Lung (tissue), 12 donors: ENCODE data around the gene CLN6. TPM values are rescaled to one million over a fixed set of nuclear protein-coding genes. Genes with fewer than 3 reads are reported as not detected.

Experiments
- ATAC-seq: fragments of 200-7000 bp; cut with Tn5 transposase; one replicate; pipeline ENCODE4 v1.9.1; 2020; ENCODE audit warnings: moderate number of reproducible peaks; ENCODE audit not compliant: insufficient read depth, low FRiP score
- DNase-seq, 3 donors: peaks; one replicate each; pipeline ENCODE4 v3.0.0-alpha.2; 2013 to 2017
- H3K27ac ChIP-seq, 2 donors: one replicate each; pipeline ENCODE4 v1.5.1; 2013; ENCODE audit warnings: mild to moderate bottlenecking in 2 of 2, moderate library complexity in 2 of 2, control low read depth in 1 of 2, inconsistent platforms in 1 of 2, low read depth in 1 of 2, low read length in 1 of 2
- H3K27me3 ChIP-seq, 3 donors: one replicate each; pipeline ENCODE4 v1.5.1; 2013; ENCODE audit warnings: low read length in 2 of 3; ENCODE audit not compliant: control insufficient read depth in 3 of 3, insufficient read depth in 3 of 3
- H3K36me3 ChIP-seq, 4 donors: one replicate each; pipeline ENCODE4 v1.5.1; 2013; ENCODE audit warnings: low read length in 4 of 4, mild to moderate bottlenecking in 1 of 4, moderate library complexity in 1 of 4; ENCODE audit not compliant: control insufficient read depth in 4 of 4, insufficient read depth in 4 of 4
- H3K4me1 ChIP-seq, 5 donors: one replicate each; pipeline ENCODE4 v1.5.1; 2013; ENCODE audit warnings: low read length in 5 of 5, mild to moderate bottlenecking in 2 of 5, moderate library complexity in 1 of 5; ENCODE audit not compliant: control insufficient read depth in 5 of 5, insufficient read depth in 5 of 5
- H3K4me3 ChIP-seq: one replicate; pipeline ENCODE4 v1.5.1; 2013; ENCODE audit warnings: mild to moderate bottlenecking, control low read depth, moderate library complexity
- H3K9ac ChIP-seq, 2 donors: one replicate each; pipeline ENCODE4 v1.5.1; 2013; ENCODE audit warnings: low read length in 2 of 2, control low read depth in 1 of 2; ENCODE audit not compliant: insufficient read depth in 1 of 2
- H3K9me3 ChIP-seq, 4 donors: one replicate each; pipeline ENCODE4 v1.5.1; 2013; ENCODE audit warnings: low read length in 3 of 4, mild to moderate bottlenecking in 1 of 4, moderate library complexity in 1 of 4; ENCODE audit not compliant: control insufficient read depth in 4 of 4, insufficient read depth in 3 of 4
- CTCF ChIP-seq: IDR thresholded peaks from 2 replicates; pipeline ENCODE4 v1.5.1; 2012; ENCODE audit warnings: mild to moderate bottlenecking; ENCODE audit errors: control extremely low read depth, extremely low read depth
- WGBS, 2 donors: extraction: QIAGEN DNeasy Blood & Tissue Kit; methylation state at CpG; one replicate each; pipeline ENCODE4 v1.1.7; 2013; 5-methylcytosine and 5-hydroxymethylcytosine counted together
- polyA plus RNA-seq, 2 donors: library from polyadenylated mRNA; stranded (reverse); fragments of 200-250 nt; gene quantifications; one replicate each; pipeline ENCODE4 v1.2.1, GENCODE V29; 2013
- total RNA-seq, 2 donors: library from RNA; depleted of rRNA in 1 of 2; stranded (reverse); fragments of >200 nt in 1 of 2; gene quantifications; one replicate each; pipeline ENCODE4 v1.2.1, GENCODE V29; 2014 to 2021
- donor health status: control.
- donor health status: control.
- donor health status: Bipolar disorder and iron deficiency.
- donor health status: healthy.
- donor health status: DM: yes; HTN: yes; CAD: no.

CLN6 gene
- total and polyA plus RNA-seq, 4 donors = 13.9 to 48.9 (median 42.2) TPM

- DNase-seq = no peak
Observed at GRCh38 chr15:68261241-68261640, 31.7 kb upstream of the CLN6 start.

GRCh38 chr15:68259883-68260282, 30.4 kb upstream of the CLN6 start:
- ATAC-seq (no peak), DNase-seq (no peak)
- H3K9ac ChIP-seq = no peak overlapping the region
- 81 to 89% methylated on average over 2 of the region's 2 CpGs for WGBS, 2 donors
- peak overlapping the region in 1 of 2 donors; percentile 18 for H3K27ac ChIP-seq
- TF ChIP-seq CTCF = no peak
- H3K4me3 ChIP-seq = no peak overlapping the region
- H3K36me3 ChIP-seq = no peaks in the 10 kb centered on the region
- peaks cover 0 to 4% (median 2%) of the 10 kb centered on the region in 5 donors for H3K4me1 ChIP-seq
- no peaks in the 10 kb centered on the region for H3K9me3 ChIP-seq
- peaks cover 0 to 9% (median 8%) of the 10 kb centered on the region in 3 donors for H3K27me3 ChIP-seq

More at GRCh38 chr15:68261241-68261640, 31.7 kb upstream of the CLN6 start:
- Histone ChIP-seq H3K27me3 (peaks cover 0 to 13% (median 10%) of the 10 kb centered on the region in 3 donors), H3K9me3 (no peaks in the 10 kb centered on the region), H3K9ac (no peak overlapping the region), H3K4me3 (no peak overlapping the region), H3K27ac (no peak overlapping the region), H3K36me3 (no peaks in the 10 kb centered on the region), H3K4me1 (peaks cover 0 to 4% (median 2%) of the 10 kb centered on the region in 5 donors)
- no peak for ATAC-seq
- no peak for TF ChIP-seq CTCF
- 90 to 96% methylated on average over 3 of the region's 3 CpGs for whole genome bisulfite sequencing, 2 donors

- Histone ChIP-seq H3K27ac (no peak overlapping the region), H3K36me3 (no peaks in the 10 kb centered on the region), H3K27me3 (peaks cover 0 to 5% (median 3%) of the 10 kb centered on the region in 3 donors), H3K4me1 (peaks cover 0 to 4% (median 2%) of the 10 kb centered on the region in 5 donors), H3K9me3 (no peaks in the 10 kb centered on the region), H3K9ac (no peak overlapping the region), H3K4me3 (no peak overlapping the region)
- TF ChIP-seq CTCF = no peak
- ATAC-seq (no peak), DNase-seq (no peak)
- WGBS, 2 donors = 66 to 78% methylated on average over 4 of the region's 4 CpGs
Observed at GRCh38 chr15:68258692-68259091, 29.2 kb upstream of the CLN6 start.
